Kasumi-1 (cell line): ENCODE data around the gene MS4A4E.
"Not testable (repeated sequence)": the region's sequence is repeated elsewhere in the genome, so short reads cannot be mapped to it uniquely, and the experiment has no call there.

Experiments
- DNase-seq, 2 experiments: peaks; one replicate each; lab custom pipeline; 2025; lab: John Stamatoyannopoulos, UW

Gene MS4A4E

GRCh38 chr11:60172011-60172410, 70.9 kb downstream of the MS4A4E start:
- no peak for DNase-seq

GRCh38 chr11:60170566-60170965, 72.4 kb downstream of the MS4A4E start:
- DNase-seq = no peak

- DNase-seq = peak; percentile 11 to 41
Measured at GRCh38 chr11:60169264-60169915, 73.5 kb downstream of the MS4A4E start.

- no peak for DNase-seq
Measured at GRCh38 chr11:60168306-60168705, 74.6 kb downstream of the MS4A4E start.

GRCh38 chr11:60165951-60166350, 77.0 kb downstream of the MS4A4E start:
- no peak for DNase-seq

GRCh38 chr11:60165538-60165937, 77.4 kb downstream of the MS4A4E start:
- DNase-seq = no peak

- DNase-seq = no peak
Measured at GRCh38 chr11:60164550-60165075, 78.3 kb downstream of the MS4A4E start.

GRCh38 chr11:60161766-60162165, 81.2 kb downstream of the MS4A4E start:
- no peak for DNase-seq

GRCh38 chr11:60161107-60161506, 81.8 kb downstream of the MS4A4E start:
- no peak for DNase-seq

- no peak for DNase-seq
Measured at GRCh38 chr11:60159868-60160267, 83.1 kb downstream of the MS4A4E start.

- no peak for DNase-seq
Measured at GRCh38 chr11:60159284-60159683, 83.7 kb downstream of the MS4A4E start.

GRCh38 chr11:60158636-60159035, 84.3 kb downstream of the MS4A4E start:
- no peak for DNase-seq

GRCh38 chr11:60155931-60156330, 87.0 kb downstream of the MS4A4E start:
- no peak for DNase-seq

GRCh38 chr11:60152727-60153126, 90.2 kb downstream of the MS4A4E start:
- DNase-seq = not testable (repeated sequence)

- DNase-seq = no peak
Measured at GRCh38 chr11:60150279-60150678, 92.7 kb downstream of the MS4A4E start.
